ENCODE measurements around the gene UACA.

UACA gene

DNA sequence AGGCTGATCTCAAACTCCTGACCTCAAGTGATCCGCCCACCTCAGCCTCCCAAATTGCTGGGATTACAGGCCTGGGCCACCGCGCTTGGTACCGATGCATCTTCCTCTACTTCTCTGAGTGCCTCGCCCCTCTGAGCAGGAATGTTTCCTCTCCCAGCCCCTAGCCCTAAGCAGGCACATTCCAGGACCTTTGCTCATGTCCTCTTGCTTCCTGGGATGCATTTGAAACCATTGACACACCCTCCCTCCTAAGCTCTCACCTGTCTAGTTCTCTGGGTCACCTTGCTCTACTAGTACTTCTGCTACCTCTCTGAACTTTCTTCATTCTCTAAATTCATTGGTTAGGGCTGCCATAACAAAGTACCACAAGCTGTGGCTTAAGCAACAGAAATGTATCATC, 17.9 kb upstream of the UACA start:
- peak; percentile 68 for DNase-seq

DNA sequence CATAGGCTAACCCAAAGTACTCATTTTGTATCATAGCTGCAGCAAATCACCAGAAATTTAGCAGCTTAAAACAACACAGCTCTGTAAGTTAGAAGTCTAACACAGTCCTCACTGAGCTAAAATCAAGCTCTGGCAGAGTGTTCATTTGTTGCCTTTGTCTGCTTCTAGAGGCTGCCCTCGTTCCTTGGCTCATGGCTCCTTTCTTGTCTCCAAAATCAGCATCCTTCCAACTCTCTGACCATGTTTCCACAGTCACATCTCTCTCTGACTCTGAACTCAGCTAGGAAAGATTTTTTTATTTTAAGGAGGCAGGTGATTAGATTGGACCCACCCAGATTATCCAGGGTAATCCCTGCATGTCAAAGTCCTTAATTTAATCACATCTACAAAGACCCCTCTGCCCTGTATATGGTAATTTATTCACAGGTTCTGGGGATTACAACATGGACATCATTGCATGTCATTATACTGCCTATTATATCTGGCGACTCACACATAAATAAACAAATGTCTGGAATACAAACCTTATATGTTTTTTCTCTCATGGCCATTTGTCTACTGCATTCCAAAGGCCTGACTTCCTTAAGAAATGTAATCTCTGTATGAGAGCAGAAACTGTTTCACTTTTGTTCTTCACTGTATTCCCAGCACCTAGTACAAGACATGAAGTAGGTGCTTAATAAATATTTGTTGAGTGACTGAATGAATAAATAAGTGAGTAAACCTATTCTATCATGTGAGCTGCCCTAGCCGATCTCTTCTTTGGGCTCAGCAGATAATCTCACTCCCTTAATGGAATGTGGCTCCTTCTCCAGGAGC, 15.1 kb upstream of the UACA start:
- peak; percentile 87 for DNase-seq

DNA sequence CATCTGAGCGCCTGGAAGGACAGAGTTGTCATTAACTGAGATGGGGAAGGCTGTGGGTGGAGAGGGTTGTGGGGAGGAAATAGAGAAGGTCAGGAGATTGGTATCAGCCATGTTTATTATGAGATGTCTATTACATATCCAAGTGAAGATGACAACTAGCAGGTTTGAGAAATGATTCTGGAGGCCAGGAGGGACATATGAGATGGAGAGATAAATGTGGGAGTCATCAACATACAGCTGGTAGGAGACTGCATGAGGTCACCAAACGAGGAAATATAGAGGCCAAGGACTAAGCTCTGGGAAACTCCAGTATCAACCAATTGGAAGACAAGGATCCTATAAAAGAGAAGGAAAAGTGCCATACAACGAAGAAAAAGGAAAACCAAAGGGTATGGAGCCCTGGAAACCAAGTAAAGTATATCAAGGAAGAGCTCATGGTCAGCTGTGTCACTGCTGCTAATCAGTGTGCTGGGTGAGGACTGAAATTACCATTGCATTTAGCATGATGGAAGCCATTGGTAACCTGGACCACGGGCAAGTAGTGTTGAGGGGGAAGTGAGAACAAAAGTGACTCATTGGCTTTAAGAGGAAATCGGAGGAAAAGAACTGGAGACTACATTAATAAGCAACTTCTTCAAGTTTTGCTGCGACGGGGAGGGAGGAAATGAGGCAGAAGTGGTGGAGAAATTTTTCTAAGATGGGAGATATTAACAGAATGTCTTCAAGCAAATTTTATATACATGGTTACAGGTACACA, 14.0 kb upstream of the UACA start:
- DNase-seq, result no peak

DNA sequence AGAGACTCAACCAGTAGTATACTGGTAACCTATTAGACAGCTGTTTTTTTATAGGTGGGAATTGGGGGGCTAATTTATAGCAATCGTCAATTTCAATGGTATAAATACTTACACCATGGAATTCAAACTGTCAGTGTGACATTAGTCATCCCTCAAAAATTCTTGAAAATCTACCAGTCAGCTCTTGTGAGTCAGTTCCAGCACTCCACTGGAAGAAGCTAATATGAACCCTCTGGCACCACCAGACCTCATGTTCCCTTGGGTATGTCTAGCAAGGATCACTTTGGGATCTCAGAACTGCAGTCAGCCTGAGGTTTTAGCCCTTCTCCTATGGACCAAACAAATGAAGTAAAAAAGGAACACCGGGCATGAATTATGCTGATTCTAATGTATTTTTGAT, 11.8 kb upstream of the UACA start:
- DNase-seq, result peak; percentile 73

DNA sequence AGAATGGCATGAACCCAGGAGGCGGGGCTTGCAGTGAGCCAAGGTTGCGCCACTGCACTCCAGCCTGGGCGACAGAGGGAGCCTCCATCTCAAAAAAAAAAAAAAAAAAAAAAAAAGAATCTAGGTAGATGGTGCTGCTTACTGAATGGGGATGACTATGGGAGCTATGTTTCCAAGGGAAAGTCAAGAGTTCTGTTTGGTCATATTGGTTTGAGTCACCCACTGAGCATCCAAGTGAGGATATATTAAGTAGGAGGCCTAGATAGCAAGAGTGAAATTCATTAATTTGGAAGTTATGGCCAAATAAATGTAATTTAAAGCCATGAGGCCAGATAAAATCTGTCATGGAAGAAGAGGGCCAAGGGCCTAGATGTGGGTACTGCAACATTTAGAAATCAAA, 9.0 kb upstream of the UACA start:
- DNase-seq, result no peak

DNA sequence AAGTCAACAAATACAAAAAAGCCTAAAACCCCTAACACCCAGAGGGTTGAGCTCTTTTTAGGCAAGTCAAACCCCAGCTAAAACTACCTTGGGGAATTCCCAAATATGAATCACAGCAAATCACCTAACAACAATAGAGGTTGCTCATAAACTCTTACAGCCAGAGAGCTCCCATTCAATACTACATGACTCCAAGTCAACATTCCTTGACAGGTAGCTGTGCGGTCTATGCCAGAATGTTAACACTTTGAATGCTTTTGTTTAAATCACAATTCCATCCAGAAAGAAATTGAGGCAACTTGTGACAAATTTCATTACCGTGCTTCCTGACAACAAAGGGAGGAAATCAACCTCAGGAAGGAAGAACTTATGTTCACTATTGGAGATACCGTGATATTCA, 7.5 kb upstream of the UACA start:
- peak; percentile 53 for DNase-seq

DNA sequence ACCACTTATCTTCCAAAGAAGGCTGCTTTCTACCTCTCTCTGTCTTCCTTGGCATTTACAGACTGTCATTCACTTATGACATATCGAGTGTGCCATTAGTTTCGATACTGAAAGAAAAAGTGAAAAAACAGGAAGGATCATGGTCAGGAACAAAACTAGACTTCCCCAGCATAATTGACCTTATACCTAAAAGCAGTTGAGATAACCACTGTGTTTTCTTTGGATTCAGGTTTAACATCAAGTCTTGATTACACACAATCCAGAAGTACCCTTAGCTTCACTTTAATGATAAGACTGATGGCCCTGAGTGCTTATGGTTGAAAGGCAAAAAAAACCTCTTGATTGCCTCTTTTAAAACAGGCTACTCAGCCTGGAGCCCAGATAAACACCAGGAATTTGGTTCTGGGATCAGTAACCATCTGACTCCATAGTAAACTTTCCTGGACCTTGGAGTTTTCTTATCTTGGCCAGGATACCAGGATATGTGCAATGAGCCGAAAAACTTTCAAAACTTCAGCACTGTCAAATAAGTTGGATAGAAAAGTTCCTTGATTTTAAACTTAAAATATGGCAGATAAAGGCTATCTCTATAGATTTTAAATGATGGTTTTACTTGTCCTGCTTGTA, 5.0 kb upstream of the UACA start:
- DNase-seq, result peak; percentile 26

DNA sequence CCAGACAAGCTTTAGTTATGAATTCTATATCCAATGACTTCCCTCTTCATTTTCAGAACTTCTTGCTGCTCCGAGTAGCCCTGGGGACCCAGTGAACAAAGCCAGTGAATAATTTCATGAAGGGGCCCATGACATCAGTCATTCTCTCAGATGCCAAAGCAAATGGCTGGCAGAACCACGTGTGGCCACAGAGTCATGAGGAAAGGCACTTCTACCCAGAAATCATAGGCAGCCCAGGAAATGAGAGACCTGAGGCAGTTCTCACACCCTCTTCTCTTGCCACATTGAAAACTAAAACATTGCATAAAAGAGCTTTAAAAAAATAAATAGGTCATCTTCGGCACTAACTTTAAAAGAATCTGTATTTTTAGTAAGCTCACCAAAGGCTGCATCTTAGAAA, 4.3 kb upstream of the UACA start:
- no peak for DNase-seq

DNA sequence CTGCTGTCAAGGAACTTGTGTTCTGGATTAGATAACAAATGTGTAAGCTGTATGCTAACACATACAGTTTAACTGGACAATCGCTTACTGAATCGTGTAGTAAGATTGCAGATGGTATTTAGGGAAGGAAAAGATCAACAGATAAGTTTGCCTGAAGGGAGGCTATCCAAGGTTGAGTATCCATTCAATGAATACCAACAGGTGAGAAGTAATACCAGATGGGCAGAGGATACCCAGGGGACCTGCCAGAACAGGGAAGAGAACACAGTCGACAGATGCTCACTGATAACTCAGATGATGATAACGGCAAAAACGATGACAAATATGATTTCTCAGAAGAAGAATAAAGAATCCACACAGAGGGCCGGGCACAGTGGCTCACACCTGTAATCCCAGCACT, 3.2 kb upstream of the UACA start:
- no peak for DNase-seq

DNA sequence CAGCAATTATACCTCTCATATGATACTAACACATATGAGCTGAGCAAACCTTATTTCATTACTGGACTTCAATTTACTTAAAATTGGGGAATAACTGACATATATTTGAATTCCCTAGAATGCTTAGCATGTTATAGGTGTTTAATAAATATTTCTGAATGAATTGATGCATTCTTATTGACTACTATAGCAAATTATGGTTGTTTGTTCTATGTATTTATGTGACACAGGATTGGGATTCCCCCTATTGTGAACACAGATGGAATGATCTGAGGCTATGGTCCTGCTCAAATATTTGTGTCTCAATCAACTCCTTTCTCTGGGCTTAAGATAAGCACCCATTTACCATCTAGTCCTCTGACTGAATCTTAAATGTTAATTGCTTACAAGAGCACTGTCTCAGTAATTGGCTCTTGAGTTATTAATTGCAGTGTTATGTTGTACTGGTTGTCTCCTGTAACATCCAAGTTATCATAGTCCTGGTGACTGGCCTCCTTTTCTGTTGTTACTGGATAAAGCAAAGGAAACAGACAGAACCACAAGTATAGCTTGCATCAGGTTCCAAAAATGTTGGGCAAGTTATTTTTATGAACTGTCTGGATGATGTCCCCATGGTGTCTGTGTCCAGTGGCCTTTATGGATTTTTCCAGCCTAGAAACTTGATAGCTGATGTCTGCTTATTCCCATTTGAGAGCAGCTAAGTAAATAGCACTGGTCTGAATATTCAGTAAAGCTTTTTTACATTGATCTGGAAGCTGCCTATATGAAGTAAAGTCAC, 2.3 kb upstream of the UACA start:
- DNase-seq, result no peak

DNA sequence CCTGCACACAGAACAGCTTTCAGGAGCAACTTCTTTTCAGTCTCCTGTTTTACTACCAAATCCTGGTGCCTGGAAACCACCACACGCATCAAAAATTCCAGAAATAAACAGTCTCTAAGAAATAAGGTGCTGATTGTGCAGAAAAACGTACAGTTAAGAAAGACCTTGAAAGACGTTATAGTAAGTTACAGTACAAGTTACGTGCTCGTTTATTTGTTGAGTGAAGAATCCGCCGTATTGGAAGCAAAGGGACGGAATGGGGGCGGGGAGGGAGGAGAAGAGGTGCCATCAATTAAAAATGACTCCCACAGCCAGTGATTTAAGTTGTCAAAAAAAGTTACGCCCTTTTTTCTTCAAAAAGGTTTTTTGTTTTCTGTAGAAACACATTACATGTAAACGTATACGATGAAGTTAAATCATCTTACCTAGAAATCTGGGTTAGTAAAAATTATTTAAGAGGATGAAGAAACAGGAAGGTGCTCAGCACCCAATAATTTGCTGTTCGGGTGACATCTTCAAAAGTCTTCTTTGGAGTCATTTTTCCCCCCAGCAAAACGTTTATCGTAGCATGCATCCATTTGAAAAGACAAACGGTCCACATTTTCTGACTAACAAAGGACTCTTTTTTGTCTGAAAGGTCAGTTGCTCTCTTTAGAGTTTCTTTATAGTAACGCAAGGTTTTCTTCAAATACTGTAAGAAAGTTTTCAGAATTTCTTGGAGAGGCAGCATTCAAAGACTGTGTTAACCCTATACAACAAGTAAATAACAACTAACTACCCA, 782 bp upstream of the UACA start:
- no peak for DNase-seq

DNA sequence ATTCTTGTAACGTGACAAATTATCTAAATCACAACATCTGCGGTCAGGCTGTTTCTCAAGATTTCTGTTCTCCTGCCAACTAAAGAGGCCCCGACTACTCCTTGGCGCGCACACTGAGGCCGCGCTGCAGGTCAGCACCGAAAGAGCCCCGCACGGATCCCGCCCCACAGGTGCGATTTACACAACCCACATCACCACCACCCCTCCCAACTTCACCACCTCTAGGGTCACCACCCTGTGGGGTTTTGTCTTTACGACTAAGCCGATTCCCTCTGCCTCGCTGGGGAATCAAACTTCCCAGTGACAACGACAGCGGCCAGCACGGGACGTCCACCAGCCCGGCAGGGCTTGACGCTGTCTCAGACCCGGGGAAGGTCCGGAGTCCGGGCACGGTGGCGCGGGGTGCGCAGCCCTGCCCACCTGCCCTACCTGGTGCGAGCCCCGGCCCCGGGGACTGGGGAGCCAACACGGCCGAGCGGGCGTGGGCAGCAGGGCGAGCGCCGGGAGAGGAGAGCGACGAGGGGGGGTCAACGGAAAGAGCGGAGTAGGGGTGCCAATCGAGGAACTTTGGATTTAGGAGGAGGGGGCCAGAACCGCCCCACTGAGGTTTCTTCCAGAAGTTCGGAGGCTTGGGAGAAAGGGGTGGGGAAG, 764 bp downstream of the UACA start:
- DNase-seq, result peak; percentile 54

DNA sequence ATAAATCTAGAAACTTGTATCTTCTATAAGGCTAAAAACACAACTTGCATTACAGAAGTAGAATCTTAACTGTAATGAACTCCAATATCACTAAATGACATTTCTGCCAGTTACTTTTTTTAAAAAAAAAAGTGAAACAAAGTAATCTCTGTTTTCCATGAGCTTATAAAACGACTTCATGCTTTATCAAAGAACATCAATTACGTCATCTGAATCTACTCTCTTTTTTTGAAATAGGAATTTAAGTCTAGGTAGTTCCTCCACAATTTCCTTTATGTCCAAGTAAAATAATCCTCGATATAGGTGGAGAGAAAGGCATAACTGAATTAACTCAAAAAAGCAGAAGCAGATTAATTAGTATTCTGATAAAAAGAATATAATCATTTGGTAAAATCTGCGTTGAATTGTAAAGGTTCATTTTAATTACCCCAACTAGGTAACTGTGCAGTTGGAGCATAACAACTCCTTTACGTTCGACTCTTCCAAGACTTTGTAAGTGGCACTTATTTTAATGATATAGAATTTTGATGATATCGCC, 1.4 kb downstream of the UACA start:
- DNase-seq, result no peak

DNA sequence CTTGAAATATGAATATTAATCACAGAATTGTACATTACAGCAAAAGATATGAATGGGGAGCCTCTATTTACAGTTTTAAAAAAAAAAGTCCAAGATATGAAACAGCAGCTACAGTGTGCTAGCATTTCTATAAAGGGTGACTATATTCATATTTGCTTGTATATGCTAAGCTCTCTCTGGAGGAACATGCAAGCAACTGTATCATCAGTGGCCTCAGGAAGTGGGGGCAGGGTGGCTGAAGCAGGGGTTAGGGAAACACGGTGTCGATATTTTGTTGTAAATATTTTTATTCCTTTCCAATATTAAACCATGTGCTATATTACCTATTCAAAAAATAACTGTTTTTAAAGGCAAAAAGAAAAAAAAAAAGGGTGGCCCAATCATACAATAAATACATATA, 2.3 kb downstream of the UACA start:
- DNase-seq, result no peak

DNA sequence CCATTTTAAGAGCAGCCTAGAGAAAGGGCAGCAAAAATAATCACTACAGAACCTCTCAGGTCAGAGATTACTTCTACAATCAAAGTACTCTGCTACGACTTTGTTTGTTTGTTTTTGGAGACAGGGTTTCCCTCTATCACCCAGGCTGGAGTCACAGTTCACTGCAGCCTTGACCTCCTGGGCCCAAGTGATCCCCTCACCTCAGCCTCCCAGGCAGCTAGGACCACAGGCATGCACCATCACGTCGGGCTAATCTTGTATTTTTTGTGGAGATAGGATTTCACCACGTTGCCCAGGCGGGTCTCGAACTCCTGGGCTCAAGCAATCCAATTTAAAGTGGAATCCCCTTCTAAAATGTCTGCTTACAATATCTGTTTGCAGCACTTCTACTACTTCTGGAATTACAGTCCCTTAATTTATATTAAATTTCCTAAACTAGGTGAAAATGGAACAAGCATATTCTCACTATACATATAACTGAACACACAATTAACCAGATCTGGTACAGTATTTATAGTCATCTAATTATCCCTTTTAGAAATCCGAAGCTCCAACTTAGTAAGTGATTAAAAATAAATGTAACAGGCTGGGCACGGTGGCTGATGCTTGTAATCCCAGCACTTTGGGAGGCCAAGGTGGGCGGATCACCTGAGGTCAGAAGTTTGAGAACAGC, 4.4 kb downstream of the UACA start:
- DNase-seq, result no peak

DNA sequence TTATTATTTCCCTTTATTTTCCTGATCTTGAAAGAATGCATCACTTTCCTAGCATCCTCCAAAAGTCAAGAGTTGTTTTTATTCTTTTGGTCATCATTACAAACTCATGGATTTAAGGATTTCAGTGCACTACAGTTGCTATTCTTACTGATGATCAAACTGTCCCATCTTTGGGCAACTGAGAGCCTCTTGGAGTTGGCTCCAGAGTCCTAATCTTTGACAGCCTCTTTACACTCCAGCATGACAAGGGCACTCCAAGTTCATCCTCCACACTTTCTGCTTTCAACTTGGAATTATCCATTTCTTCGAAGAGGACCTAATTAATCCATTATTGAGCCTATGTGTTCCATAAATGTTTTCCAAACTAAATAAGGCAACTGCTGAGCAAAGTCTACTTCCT, 5.7 kb downstream of the UACA start:
- DNase-seq, result no peak

DNA sequence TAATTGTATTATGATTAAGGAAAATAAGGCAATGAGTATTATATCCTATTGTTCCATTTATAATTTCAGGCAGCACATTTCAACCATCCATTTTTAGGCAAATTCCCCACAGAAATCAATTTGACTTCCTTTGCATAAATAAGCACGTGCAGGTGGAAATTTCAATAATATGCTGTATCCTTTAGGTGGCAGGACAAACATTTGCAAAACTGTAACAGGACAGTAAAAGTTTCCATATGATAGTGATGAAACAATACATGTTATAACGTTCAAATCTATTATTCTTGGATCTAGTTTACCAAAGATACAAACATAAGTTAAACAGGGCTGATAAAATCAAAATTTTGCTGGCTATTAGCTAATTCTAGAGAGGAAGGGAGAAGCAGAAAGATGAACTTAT, 8.5 kb downstream of the UACA start:
- no peak for DNase-seq

DNA sequence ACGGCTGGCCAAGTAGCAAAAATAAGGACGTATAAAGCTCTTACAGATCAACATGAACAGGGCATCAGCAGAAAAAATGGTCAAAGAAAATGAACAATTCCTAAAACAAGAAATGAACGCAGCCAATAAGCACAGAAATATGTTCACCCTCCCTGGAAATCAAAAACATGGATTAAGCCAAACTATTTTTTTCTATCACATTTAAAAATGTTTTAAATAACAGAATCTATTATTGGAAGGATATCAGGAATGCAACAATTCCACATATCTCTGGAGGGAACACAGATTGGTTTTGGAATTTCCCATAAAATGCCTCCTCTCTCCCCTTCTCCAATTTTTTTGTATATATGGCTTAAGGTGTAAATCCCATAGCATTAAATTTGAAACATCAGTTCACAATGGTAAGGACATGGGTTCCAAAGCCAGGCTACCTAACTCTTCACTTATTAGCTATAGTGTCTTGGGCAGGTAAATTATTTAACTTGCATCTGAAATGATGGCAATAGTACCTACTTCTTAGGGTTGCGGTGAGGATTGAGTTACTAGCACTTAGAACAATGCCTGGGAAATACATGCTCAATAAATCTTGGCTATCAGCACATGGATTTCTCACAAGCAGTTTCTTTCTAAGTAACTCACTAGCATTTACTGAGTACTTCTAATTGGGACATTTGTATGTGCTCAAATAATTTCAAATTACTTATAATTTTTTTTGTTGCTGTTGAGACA, 10.1 kb downstream of the UACA start:
- DNase-seq, result no peak

DNA sequence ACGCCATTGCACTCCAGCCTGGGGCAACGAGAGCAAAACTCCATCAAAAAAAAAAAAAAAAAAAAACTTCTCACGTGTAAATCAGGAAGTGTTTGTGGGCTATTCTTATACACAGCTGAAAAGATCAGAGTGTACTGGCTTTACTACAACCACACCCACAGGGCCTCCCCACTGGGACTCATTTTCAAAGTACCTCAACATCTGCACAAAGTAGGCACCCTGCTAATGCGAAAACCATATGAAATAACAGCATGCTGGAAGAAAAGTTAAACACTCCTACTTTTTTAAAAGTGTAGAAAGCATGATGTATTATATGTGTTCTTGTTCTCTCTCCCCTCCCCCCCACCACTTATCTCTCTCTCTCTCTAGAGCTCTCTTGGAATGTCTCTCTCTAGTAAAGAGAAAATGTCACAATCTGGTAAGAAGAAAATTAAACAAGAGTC, 11.1 kb downstream of the UACA start:
- DNase-seq, result no peak

DNA sequence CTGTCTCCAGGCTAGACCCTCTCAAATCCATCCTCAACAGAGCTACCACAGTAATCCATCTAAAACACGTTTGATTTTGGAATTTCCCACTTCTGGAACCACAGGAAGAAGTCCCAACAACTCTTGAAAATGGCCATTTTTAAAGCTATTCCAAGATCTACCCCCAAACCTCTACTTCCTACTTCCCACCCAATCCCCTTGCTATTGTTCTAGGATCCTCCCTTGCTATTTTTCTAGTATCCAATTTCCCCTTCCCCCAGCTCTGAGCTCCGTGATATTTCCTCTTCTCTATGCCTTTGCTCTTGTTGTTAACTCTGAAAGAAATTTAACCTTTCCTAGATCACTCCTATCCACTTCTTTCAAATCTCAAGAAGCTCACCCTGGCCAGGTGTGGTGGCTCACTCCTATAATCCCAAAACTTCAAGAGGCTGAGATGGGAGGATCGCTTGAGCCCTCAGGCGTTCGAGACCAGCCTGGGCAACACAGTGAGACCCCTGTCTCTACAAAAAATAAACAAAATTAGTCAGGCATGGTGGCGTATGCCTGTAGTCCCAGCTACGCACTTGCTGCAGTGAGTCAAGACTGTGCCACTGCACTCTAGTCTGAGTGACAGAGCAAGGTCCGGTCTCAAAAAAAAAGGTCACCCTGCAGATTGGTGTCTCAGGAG, 13.0 kb downstream of the UACA start:
- DNase-seq, result no peak

Data from NCI-H226 (cell line).